ENCODE measurements around the gene FLRT2. TPM values are rescaled to one million over a fixed set of nuclear protein-coding genes. Genes with fewer than 3 reads are reported as not detected.
A peak's percentile ranks its signal among the peaks of the same experiment; 100 is the strongest.

The FLRT2 gene
- total RNA-seq, 1 experiment from 2014 or later, result 13.2 TPM

DNA sequence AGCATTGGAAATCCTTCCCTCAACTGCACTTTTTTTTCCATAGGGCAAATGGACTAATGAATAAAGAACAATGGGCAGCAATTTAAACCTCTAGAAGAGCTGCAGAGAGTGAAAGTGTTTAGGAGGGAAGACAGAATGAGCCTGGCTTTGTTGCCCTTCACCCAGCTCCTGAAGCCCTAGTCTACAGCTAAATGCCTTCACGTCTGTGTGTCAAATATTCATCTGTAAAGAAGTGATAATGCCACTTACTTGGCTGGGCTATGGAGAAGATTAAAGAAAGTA, 45.6 kb downstream of the FLRT2 start:
- H3K4me3 Mint-ChIP-seq, result peak overlapping the region; percentile 22; the same call in 1 of the 2 replicates
- no peaks in the 10 kb centered on the region for H3K9me3 Mint-ChIP-seq
- H3K36me3 Mint-ChIP-seq, result no peaks in the 10 kb centered on the region
- peaks cover 65% of the 10 kb centered on the region for H3K4me1 Mint-ChIP-seq
- CTCF ChIA-PET, result no interaction called here
- H3K27ac Mint-ChIP-seq, result peak overlapping the region; percentile 89
- POLR2A ChIA-PET, result interaction anchor here (0.7 to 0.9 kb wide), 2 partner anchors 44 to 105 kb away, joined by 3 read pairs; no protein-coding TSS in a partner anchor
- no peaks in the 10 kb centered on the region for H3K27me3 Mint-ChIP-seq (ENCODE audit: low read depth)
- no peak for DNase-seq (ENCODE audit: low spot score)
- TF ChIP-seq ESRRA (CRISPR knock-in tag; IDR thresholded peaks at IDR 0.05; ENCODE audit: borderline replicate concordance), result no peak
- no peak for TF ChIP-seq GTF2I (CRISPR knock-in tag; conservative IDR thresholded peaks at IDR 0.05)
- TF ChIP-seq RORB (CRISPR knock-in tag; IDR thresholded peaks at IDR 0.05), result no peak
- TF ChIP-seq, protein P1, sequence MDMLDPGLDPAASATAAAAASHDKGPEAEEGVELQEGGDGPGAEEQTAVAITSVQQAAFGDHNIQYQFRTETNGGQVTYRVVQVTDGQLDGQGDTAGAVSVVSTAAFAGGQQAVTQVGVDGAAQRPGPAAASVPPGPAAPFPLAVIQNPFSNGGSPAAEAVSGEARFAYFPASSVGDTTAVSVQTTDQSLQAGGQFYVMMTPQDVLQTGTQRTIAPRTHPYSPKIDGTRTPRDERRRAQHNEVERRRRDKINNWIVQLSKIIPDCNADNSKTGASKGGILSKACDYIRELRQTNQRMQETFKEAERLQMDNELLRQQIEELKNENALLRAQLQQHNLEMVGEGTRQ (CRISPR knock-in tag; IDR thresholded peaks at IDR 0.05), result no peak
- TF ChIP-seq, protein P2, sequence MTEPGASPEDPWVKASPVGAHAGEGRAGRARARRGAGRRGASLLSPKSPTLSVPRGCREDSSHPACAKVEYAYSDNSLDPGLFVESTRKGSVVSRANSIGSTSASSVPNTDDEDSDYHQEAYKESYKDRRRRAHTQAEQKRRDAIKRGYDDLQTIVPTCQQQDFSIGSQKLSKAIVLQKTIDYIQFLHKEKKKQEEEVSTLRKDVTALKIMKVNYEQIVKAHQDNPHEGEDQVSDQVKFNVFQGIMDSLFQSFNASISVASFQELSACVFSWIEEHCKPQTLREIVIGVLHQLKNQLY (CRISPR knock-in tag; IDR thresholded peaks at IDR 0.05), result no peak
- TF ChIP-seq, protein P3, sequence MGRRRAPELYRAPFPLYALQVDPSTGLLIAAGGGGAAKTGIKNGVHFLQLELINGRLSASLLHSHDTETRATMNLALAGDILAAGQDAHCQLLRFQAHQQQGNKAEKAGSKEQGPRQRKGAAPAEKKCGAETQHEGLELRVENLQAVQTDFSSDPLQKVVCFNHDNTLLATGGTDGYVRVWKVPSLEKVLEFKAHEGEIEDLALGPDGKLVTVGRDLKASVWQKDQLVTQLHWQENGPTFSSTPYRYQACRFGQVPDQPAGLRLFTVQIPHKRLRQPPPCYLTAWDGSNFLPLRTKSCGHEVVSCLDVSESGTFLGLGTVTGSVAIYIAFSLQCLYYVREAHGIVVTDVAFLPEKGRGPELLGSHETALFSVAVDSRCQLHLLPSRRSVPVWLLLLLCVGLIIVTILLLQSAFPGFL (CRISPR knock-in tag; IDR thresholded peaks at IDR 0.05; ENCODE audit: borderline replicate concordance), result no peak
- TF ChIP-seq GRHL2 (CRISPR knock-in tag; IDR thresholded peaks at IDR 0.05; ENCODE audit: insufficient replicate concordance, severe bottlenecking), result no peak
- TF ChIP-seq, protein P4, sequence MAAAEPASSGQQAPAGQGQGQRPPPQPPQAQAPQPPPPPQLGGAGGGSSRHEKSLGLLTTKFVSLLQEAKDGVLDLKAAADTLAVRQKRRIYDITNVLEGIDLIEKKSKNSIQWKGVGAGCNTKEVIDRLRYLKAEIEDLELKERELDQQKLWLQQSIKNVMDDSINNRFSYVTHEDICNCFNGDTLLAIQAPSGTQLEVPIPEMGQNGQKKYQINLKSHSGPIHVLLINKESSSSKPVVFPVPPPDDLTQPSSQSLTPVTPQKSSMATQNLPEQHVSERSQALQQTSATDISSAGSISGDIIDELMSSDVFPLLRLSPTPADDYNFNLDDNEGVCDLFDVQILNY (CRISPR knock-in tag; IDR thresholded peaks at IDR 0.05), result no peak
- peak; percentile 74 for ATAC-seq

DNA sequence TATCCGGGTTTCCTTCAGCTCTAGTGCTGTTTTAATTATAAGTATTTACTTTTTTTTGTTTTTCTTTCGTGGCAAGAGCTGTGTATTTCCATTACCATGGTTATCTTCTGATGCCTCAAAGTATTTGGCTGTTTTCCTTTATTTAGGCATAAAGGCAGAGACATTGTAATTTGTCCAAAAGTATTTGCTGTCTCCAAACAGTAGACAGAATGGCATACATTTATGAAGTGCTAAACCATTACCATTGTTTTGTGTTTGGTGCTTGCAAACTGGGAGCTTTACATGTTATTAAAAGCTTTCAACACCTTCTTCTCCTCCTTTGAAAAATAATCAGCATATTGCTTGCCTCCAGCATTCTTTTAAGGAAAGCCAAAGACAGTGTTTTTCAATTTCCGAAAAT, 46.3 kb downstream of the FLRT2 start:
- Mint-ChIP-seq H3K4me1 (peaks cover 72% of the 10 kb centered on the region), H3K27ac (peak overlapping the region; percentile 89), H3K9me3 (no peaks in the 10 kb centered on the region), H3K36me3 (no peaks in the 10 kb centered on the region), H3K4me3 (no peak overlapping the region), H3K27me3 (ENCODE audit: low read depth) (no peaks in the 10 kb centered on the region)
- no peak for TF ChIP-seq CREM (CRISPR knock-in tag; IDR thresholded peaks at IDR 0.05)
- TF ChIP-seq, protein P5, sequence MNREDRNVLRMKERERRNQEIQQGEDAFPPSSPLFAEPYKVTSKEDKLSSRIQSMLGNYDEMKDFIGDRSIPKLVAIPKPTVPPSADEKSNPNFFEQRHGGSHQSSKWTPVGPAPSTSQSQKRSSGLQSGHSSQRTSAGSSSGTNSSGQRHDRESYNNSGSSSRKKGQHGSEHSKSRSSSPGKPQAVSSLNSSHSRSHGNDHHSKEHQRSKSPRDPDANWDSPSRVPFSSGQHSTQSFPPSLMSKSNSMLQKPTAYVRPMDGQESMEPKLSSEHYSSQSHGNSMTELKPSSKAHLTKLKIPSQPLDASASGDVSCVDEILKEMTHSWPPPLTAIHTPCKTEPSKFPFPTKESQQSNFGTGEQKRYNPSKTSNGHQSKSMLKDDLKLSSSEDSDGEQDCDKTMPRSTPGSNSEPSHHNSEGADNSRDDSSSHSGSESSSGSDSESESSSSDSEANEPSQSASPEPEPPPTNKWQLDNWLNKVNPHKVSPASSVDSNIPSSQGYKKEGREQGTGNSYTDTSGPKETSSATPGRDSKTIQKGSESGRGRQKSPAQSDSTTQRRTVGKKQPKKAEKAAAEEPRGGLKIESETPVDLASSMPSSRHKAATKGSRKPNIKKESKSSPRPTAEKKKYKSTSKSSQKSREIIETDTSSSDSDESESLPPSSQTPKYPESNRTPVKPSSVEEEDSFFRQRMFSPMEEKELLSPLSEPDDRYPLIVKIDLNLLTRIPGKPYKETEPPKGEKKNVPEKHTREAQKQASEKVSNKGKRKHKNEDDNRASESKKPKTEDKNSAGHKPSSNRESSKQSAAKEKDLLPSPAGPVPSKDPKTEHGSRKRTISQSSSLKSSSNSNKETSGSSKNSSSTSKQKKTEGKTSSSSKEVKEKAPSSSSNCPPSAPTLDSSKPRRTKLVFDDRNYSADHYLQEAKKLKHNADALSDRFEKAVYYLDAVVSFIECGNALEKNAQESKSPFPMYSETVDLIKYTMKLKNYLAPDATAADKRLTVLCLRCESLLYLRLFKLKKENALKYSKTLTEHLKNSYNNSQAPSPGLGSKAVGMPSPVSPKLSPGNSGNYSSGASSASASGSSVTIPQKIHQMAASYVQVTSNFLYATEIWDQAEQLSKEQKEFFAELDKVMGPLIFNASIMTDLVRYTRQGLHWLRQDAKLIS (CRISPR knock-in tag; IDR thresholded peaks at IDR 0.05; ENCODE audit: borderline replicate concordance), result no peak
- TF ChIP-seq, protein P4 (CRISPR knock-in tag; IDR thresholded peaks at IDR 0.05), result no peak
- no peak for TF ChIP-seq ESRRA (CRISPR knock-in tag; IDR thresholded peaks at IDR 0.05; ENCODE audit: borderline replicate concordance)
- TF ChIP-seq OVOL2 (CRISPR knock-in tag; IDR thresholded peaks at IDR 0.05; ENCODE audit: borderline replicate concordance), result no peak
- TF ChIP-seq, protein P6, sequence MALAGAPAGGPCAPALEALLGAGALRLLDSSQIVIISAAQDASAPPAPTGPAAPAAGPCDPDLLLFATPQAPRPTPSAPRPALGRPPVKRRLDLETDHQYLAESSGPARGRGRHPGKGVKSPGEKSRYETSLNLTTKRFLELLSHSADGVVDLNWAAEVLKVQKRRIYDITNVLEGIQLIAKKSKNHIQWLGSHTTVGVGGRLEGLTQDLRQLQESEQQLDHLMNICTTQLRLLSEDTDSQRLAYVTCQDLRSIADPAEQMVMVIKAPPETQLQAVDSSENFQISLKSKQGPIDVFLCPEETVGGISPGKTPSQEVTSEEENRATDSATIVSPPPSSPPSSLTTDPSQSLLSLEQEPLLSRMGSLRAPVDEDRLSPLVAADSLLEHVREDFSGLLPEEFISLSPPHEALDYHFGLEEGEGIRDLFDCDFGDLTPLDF (CRISPR knock-in tag; IDR thresholded peaks at IDR 0.05), result no peak
- TF ChIP-seq, protein P7, sequence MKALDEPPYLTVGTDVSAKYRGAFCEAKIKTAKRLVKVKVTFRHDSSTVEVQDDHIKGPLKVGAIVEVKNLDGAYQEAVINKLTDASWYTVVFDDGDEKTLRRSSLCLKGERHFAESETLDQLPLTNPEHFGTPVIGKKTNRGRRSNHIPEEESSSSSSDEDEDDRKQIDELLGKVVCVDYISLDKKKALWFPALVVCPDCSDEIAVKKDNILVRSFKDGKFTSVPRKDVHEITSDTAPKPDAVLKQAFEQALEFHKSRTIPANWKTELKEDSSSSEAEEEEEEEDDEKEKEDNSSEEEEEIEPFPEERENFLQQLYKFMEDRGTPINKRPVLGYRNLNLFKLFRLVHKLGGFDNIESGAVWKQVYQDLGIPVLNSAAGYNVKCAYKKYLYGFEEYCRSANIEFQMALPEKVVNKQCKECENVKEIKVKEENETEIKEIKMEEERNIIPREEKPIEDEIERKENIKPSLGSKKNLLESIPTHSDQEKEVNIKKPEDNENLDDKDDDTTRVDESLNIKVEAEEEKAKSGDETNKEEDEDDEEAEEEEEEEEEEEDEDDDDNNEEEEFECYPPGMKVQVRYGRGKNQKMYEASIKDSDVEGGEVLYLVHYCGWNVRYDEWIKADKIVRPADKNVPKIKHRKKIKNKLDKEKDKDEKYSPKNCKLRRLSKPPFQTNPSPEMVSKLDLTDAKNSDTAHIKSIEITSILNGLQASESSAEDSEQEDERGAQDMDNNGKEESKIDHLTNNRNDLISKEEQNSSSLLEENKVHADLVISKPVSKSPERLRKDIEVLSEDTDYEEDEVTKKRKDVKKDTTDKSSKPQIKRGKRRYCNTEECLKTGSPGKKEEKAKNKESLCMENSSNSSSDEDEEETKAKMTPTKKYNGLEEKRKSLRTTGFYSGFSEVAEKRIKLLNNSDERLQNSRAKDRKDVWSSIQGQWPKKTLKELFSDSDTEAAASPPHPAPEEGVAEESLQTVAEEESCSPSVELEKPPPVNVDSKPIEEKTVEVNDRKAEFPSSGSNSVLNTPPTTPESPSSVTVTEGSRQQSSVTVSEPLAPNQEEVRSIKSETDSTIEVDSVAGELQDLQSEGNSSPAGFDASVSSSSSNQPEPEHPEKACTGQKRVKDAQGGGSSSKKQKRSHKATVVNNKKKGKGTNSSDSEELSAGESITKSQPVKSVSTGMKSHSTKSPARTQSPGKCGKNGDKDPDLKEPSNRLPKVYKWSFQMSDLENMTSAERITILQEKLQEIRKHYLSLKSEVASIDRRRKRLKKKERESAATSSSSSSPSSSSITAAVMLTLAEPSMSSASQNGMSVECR (CRISPR knock-in tag; IDR thresholded peaks at IDR 0.05; ENCODE audit: borderline replicate concordance), result no peak
- TF ChIP-seq ETV6 (CRISPR knock-in tag; IDR thresholded peaks at IDR 0.05), result no peak
- no peak for TF ChIP-seq GTF2I (CRISPR knock-in tag; conservative IDR thresholded peaks at IDR 0.05)
- TF ChIP-seq NFATC4 (CRISPR knock-in tag; IDR thresholded peaks at IDR 0.05), result no peak
- ATAC-seq, result no peak
- no peak for DNase-seq (ENCODE audit: low spot score)
- ChIA-PET POLR2A (interaction anchor here (0.7 to 1.2 kb wide), 3 partner anchors 42 to 106 kb away, joined by 3 read pairs; no protein-coding TSS in a partner anchor), CTCF (interaction anchor here (0.6 kb wide), 1 partner anchor 36 kb away, joined by 3 read pairs; no protein-coding TSS in a partner anchor)
